ENCODE data around the gene ABCB11.

DNA sequence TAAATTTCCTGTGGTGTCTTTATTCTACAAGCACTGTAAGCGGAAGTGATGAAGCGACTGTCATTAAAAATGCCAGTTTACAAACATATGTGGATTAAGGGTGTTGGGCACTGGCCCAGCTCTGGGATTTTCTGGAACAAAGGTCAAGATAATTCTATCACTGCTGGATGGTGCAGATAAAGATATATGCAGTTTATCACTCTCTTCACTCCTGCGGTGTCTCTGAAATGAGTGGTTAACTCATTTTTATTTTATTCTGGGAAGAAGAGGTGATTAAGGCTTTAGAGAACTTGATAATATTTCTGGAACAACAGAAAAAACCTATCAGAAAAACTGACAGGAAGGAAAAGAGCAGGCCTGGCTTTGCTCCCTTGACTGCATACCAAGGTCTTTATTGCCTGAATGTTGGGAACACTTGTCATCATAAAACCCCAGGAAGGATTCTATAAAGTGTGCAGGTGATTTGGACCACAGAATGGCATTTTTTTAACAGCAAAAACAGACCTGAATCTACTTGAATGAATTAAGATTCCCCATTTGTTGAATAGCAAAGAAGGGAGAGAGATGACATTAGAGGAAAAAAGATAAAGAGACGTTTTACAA, 32.4 kb downstream of the ABCB11 start:
- TF ChIP-seq POLR2A (IDR thresholded peaks at IDR 0.05) (no peak), POLR2AphosphoS5 (IDR thresholded peaks at IDR 0.05) (no peak), EP300 (IDR thresholded peaks at IDR 0.05) (no peak)
- TF ChIP-seq, protein P1, sequence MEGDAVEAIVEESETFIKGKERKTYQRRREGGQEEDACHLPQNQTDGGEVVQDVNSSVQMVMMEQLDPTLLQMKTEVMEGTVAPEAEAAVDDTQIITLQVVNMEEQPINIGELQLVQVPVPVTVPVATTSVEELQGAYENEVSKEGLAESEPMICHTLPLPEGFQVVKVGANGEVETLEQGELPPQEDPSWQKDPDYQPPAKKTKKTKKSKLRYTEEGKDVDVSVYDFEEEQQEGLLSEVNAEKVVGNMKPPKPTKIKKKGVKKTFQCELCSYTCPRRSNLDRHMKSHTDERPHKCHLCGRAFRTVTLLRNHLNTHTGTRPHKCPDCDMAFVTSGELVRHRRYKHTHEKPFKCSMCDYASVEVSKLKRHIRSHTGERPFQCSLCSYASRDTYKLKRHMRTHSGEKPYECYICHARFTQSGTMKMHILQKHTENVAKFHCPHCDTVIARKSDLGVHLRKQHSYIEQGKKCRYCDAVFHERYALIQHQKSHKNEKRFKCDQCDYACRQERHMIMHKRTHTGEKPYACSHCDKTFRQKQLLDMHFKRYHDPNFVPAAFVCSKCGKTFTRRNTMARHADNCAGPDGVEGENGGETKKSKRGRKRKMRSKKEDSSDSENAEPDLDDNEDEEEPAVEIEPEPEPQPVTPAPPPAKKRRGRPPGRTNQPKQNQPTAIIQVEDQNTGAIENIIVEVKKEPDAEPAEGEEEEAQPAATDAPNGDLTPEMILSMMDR (IDR thresholded peaks at IDR 0.05), result no peak

Data from sigmoid colon (tissue), 4 donors.